DMS53 (cell line): ENCODE results near the gene ZBTB7C.

Experiments used
- DNase-seq: peaks from one replicate; lab custom pipeline; 2025; lab: John Stamatoyannopoulos, UW

The ZBTB7C gene

GRCh38 chr18:48418539-48419276 lies 9.5 kb upstream of the ZBTB7C start:
- DNase-seq: no peak

GRCh38 chr18:48417985-48418384 lies 8.8 kb upstream of the ZBTB7C start:
- DNase-seq: no peak

- DNase-seq: no peak
Observed at GRCh38 chr18:48413342-48413741, 4.2 kb upstream of the ZBTB7C start.

- peak; percentile 91 for DNase-seq
Observed at GRCh38 chr18:48412339-48412929, 3.3 kb upstream of the ZBTB7C start.

- DNase-seq: peak; percentile 99
Observed at GRCh38 chr18:48410095-48410920, 1.1 kb upstream of the ZBTB7C start.

- DNase-seq: peak; percentile 89
Observed at GRCh38 chr18:48409591-48410094, 460 bp upstream of the ZBTB7C start.

GRCh38 chr18:48408111-48408726 lies 964 bp downstream of the ZBTB7C start:
- peak; percentile 74 for DNase-seq

- DNase-seq: peak; percentile 44
Observed at GRCh38 chr18:48407358-48407757, 1.8 kb downstream of the ZBTB7C start.

GRCh38 chr18:48405978-48406377 lies 3.2 kb downstream of the ZBTB7C start:
- no peak for DNase-seq

GRCh38 chr18:48404716-48405507 lies 4.3 kb downstream of the ZBTB7C start:
- no peak for DNase-seq

- DNase-seq: peak; percentile 48
Observed at GRCh38 chr18:48402953-48403352, 6.2 kb downstream of the ZBTB7C start.

GRCh38 chr18:48399303-48400075 lies 9.7 kb downstream of the ZBTB7C start:
- DNase-seq: no peak

- DNase-seq: no peak
Observed at GRCh38 chr18:48398074-48398473, 11.1 kb downstream of the ZBTB7C start.

GRCh38 chr18:48397021-48397420 lies 12.2 kb downstream of the ZBTB7C start:
- no peak for DNase-seq

GRCh38 chr18:48396561-48396960 lies 12.6 kb downstream of the ZBTB7C start:
- DNase-seq: no peak

GRCh38 chr18:48395646-48396045 lies 13.5 kb downstream of the ZBTB7C start:
- DNase-seq: no peak

GRCh38 chr18:48394176-48394575 lies 15.0 kb downstream of the ZBTB7C start:
- no peak for DNase-seq

- DNase-seq: no peak
Observed at GRCh38 chr18:48393776-48394175, 15.4 kb downstream of the ZBTB7C start.

GRCh38 chr18:48393170-48393569 lies 16.0 kb downstream of the ZBTB7C start:
- no peak for DNase-seq

- no peak for DNase-seq
Observed at GRCh38 chr18:48392268-48392667, 16.9 kb downstream of the ZBTB7C start.

GRCh38 chr18:48391868-48392267 lies 17.3 kb downstream of the ZBTB7C start:
- no peak for DNase-seq
